ENCODE measurements around the gene NFILZ.
A peak's percentile ranks its signal among the peaks of the same experiment; 100 is the strongest.

Gene NFILZ

DNA sequence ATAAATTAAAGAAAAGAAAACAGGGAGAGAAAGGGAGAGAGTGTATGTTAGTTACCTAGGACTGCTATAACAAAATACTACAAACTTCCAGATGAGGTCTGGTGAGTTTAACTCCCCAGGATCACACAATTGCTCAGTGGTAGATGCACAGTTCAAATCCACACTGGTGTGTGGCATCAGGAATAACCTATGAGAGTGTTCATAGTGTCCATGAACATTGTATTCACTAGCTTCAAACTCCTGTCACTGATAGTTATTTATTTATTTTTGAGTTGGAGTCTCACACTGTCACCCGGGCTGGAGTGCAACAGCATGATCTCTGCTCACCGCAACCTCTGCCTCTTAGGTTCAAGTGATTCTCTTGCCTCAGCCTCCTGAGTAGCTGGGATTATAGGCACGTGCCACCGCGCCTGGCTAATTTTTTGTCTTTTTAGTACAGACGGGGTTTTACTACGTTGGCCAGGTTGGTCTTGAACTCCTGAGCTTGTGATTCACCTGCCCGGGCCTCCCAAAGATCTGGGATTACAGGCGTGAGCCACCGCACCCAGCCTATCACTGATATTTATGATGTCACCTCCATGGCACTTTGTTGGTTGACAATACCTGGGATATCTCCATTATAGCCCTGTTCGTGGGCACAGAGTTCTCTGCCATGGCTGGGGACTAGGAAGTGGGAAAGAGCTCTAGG is at the start of gene NFILZ:
TSS of gene NFILZ (plus strand) at position 638 of the 688 bp plus-strand sequence. CDS start 46,133 bp downstream, outside the sequence.
- no peak for DNase-seq (ENCODE audit: low read depth)
- no peak within 1 kb of the TSS for H3K4me3 ChIP-seq (ENCODE audit: control insufficient read depth, low read depth, low read length)
- no peak for TF ChIP-seq CTCF (IDR thresholded peaks at IDR 0.05; ENCODE audit: control insufficient read depth, insufficient read depth, low read depth, low read length, missing control alignments)

DNA sequence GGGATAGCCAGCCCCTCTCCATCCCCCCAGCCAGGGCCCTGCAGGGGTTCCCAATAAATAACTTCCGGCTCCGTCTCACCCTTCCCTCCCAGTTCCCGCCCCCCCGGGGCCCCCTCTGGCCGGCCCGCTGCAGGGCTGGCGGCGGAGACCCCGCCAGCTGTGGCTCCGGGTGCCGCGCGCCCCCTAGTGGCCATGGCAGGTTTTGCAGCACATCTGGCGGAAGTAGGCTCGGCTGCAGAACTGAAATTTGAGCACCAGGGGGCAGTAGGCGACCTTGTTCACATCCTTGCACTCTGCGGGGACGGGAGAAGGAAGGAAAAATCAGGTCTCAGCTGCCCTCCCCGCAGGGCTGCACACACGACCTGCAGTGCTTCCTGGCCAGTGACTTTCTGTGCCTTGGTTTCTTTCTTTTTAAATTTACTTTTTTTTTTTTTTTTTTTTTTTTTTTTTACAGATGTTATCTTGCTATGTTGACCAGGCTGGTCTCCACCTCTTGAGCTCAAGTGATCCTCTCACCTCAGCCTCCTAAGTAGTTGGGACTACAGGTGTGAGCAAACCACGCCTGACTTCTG is 49.6 kb upstream of the NFILZ start:
- H3K4me3 ChIP-seq (ENCODE audit: control insufficient read depth, low read depth, low read length), result no peak overlapping the region
- TF ChIP-seq CTCF (IDR thresholded peaks at IDR 0.05; ENCODE audit: control insufficient read depth, insufficient read depth, low read depth, low read length, missing control alignments), result peak; percentile 98
- DNase-seq (ENCODE audit: low read depth), result no peak

DNA sequence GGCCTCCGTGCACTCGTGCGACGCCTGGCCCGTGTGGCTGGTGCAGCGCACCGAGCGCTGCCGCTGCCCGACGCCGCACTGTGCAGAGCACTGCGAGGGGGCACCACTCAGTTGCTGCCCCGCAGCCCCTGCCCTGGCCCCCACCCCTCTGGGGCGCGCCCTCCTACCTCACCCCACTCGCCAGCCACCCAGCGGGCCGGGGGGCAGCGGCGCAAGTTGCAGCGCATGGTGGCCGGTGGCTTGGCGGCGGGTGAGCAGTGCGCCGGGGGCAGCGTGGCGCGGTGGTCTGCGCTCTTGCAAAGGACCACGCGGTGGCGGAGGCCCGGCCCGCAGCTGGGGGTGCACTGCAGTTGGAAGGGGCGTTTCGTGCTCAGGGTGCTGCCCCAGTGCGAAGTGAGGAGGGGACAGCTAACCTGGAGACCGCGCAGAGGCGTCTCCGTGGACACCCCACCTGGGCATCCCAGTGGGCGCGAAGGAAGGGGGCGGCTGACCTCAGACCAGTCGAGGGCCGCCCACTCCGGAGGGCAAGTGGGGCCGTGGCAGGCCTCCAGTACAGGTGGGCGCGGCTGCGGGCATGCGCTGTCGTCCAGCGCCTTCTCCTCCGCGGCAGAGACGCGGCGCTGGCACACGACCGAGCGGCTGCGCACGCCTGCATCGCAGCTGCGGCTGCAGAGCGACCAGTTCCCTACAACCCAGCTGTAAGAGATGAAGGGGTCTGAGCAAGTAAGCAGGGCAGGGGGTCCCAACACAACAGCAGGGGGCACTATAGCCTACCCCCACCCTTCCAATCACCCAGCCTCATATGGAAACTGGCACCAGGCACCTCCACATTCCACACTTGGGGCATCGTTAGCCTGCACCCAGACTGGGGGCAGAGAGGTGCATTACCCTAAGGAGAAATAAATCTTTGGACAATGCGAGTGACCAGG is 45.2 kb upstream of the NFILZ start:
- no peak for TF ChIP-seq CTCF (IDR thresholded peaks at IDR 0.05; ENCODE audit: control insufficient read depth, insufficient read depth, low read depth, low read length, missing control alignments)
- DNase-seq (ENCODE audit: low read depth), result no peak
- H3K4me3 ChIP-seq (ENCODE audit: control insufficient read depth, low read depth, low read length), result no peak overlapping the region

- DNase-seq (ENCODE audit: low read depth), result no peak
- peak; percentile 57 for TF ChIP-seq CTCF (IDR thresholded peaks at IDR 0.05; ENCODE audit: control insufficient read depth, insufficient read depth, low read depth, low read length, missing control alignments)
- no peak overlapping the region for H3K4me3 ChIP-seq (ENCODE audit: control insufficient read depth, low read depth, low read length)
These were observed 44.3 kb upstream of the NFILZ start for GRCh38 chr19:8585894-8586750.

- no peak for TF ChIP-seq CTCF (IDR thresholded peaks at IDR 0.05; ENCODE audit: control insufficient read depth, insufficient read depth, low read depth, low read length, missing control alignments)
- H3K4me3 ChIP-seq (ENCODE audit: control insufficient read depth, low read depth, low read length), result no peak overlapping the region
- no peak for DNase-seq (ENCODE audit: low read depth)
These were observed 41.2 kb upstream of the NFILZ start for GRCh38 chr19:8589177-8589714.

Data from AG09309 (cell line).